Neuronal stem cell (in vitro differentiated cells): ENCODE measurements around the gene N4BP2L2.
"Not testable (repeated sequence)": the region's sequence is repeated elsewhere in the genome, so short reads cannot be mapped to it uniquely, and the experiment has no call there.

Experiments
- DNase-seq: peaks from one replicate; pipeline ENCODE4 v3.0.0-alpha.2; 2013; ENCODE audit warnings: low spot score
- H2AFZ ChIP-seq: one replicate; pipeline ENCODE4 v1.6.1; 2013; ENCODE audit warnings: mild to moderate bottlenecking, low read length, inconsistent platforms
- H2AK5ac ChIP-seq: 2 replicates; pipeline ENCODE4 v1.6.1; 2013; ENCODE audit warnings: low read depth, mild to moderate bottlenecking, inconsistent platforms, low read length, moderate library complexity, mixed read lengths
- H2BK120ac ChIP-seq: 2 replicates; pipeline ENCODE4 v1.6.1; 2013; ENCODE audit warnings: low read depth, mild to moderate bottlenecking, inconsistent platforms, low read length, moderate library complexity, mixed read lengths
- H2BK12ac ChIP-seq: one replicate; pipeline ENCODE4 v1.6.1; 2013; ENCODE audit warnings: low read length, inconsistent platforms
- H2BK15ac ChIP-seq: 2 replicates; pipeline ENCODE4 v1.6.1; 2013; ENCODE audit warnings: mild to moderate bottlenecking, low read length, inconsistent platforms, mixed read lengths
- H2BK5ac ChIP-seq: one replicate; pipeline ENCODE4 v1.6.1; 2013; ENCODE audit warnings: inconsistent platforms, mild to moderate bottlenecking, low read length, moderate library complexity
- H3K14ac ChIP-seq: one replicate; pipeline ENCODE4 v1.6.1; 2013; ENCODE audit warnings: low read length, inconsistent platforms
- H3K18ac ChIP-seq: 2 replicates; pipeline ENCODE4 v1.6.1; 2013; ENCODE audit warnings: low read length, inconsistent platforms
- H3K23ac ChIP-seq: 2 replicates; pipeline ENCODE4 v1.6.1; 2013; ENCODE audit warnings: low read depth, mild to moderate bottlenecking, mixed read lengths, low read length, inconsistent platforms; ENCODE audit not compliant: poor library complexity
- H3K27ac ChIP-seq: replicated peaks from 3 replicates; pipeline ENCODE4 v1.5.1; 2013; ENCODE audit warnings: low read length, inconsistent platforms
- H3K27me3 ChIP-seq, 3 experiments: 2 replicates each; pipeline ENCODE4 v1.6.1; 2013; ENCODE audit warnings: low read length in 3 of 3, mild to moderate bottlenecking in 2 of 3, inconsistent platforms in 1 of 3, low read depth in 1 of 3, mixed read lengths in 1 of 3, moderate library complexity in 1 of 3; ENCODE audit not compliant: control insufficient read depth in 3 of 3, insufficient read depth in 3 of 3
- H3K36me3 ChIP-seq, 2 donors: replicated peaks in 1 of 2; 2 replicates each; pipeline ENCODE4 v1.6.1; 2013; ENCODE audit warnings: low read length in 2 of 2; ENCODE audit not compliant: control insufficient read depth in 2 of 2, insufficient read depth in 2 of 2
- H3K4ac ChIP-seq: 2 replicates; pipeline ENCODE4 v1.6.1; 2013; ENCODE audit warnings: inconsistent platforms, mild to moderate bottlenecking, low read length, moderate library complexity
- H3K4me1 ChIP-seq, 2 donors: 1 replicate in 1 of 2; 2 replicates in 1 of 2; pipeline ENCODE4 v1.6.1; 2013; ENCODE audit warnings: low read length in 2 of 2, low read depth in 1 of 2; ENCODE audit not compliant: control insufficient read depth in 2 of 2, insufficient read depth in 1 of 2
- H3K4me2 ChIP-seq: one replicate; pipeline ENCODE4 v1.6.1; 2013; ENCODE audit warnings: mild to moderate bottlenecking, low read length, inconsistent platforms; ENCODE audit not compliant: insufficient read depth, poor library complexity, severe bottlenecking
- H3K4me3 ChIP-seq, 2 donors: 2 replicates each; pipeline ENCODE4 v1.5.1; 2013; ENCODE audit warnings: low read length in 2 of 2, mild to moderate bottlenecking in 2 of 2, inconsistent platforms in 1 of 2, moderate library complexity in 1 of 2
- H3K79me1 ChIP-seq: one replicate; pipeline ENCODE4 v1.6.1; 2013; ENCODE audit warnings: low read depth, mild to moderate bottlenecking, inconsistent platforms, low read length, moderate library complexity
- H3K9ac ChIP-seq: one replicate; pipeline ENCODE4 v1.6.1; 2013; ENCODE audit warnings: mild to moderate bottlenecking, low read depth, low read length, inconsistent platforms; ENCODE audit not compliant: poor library complexity
- H3K9me3 ChIP-seq, 2 donors: replicated peaks in 1 of 2; 2 replicates each; pipeline versions ENCODE3 to v1.6.1; 2013; ENCODE audit warnings: low read length in 2 of 2, mild to moderate bottlenecking in 2 of 2, inconsistent platforms in 1 of 2, low read depth in 1 of 2, mixed read lengths in 1 of 2, moderate library complexity in 1 of 2; ENCODE audit not compliant: control insufficient read depth in 2 of 2, insufficient read depth in 1 of 2
- H4K8ac ChIP-seq: one replicate; pipeline ENCODE4 v1.6.1; 2013; ENCODE audit warnings: low read depth, mild to moderate bottlenecking, inconsistent platforms, low read length, moderate library complexity
- H4K91ac ChIP-seq: one replicate; pipeline ENCODE4 v1.6.1; 2013; ENCODE audit warnings: low read length, low read depth, mild to moderate bottlenecking, inconsistent platforms; ENCODE audit not compliant: poor library complexity
- WGBS, 2 donors: extraction: QIAGEN DNeasy Blood & Tissue Kit; methylation state at CpG; one replicate each; pipeline ENCODE4 v1.1.7; 2013; ENCODE audit warnings: missing lambda C conversion rate in 2 of 2, mixed read lengths in 1 of 2; ENCODE audit not compliant: insufficient read length in 2 of 2, insufficient replicate concordance in 1 of 2; ENCODE audit errors: extremely low coverage in 2 of 2; 5-methylcytosine and 5-hydroxymethylcytosine counted together

Gene N4BP2L2

GRCh38 chr13:32581177-32581786, 42.7 kb upstream of the N4BP2L2 start:
- H4K91ac ChIP-seq: no peak overlapping the region
- no peak overlapping the region for H4K8ac ChIP-seq
- no peak overlapping the region for H2AK5ac ChIP-seq
- no peak overlapping the region for H3K14ac ChIP-seq
- H3K9me3 ChIP-seq: peaks cover 0 to 6% of the 10 kb centered on the region in 2 donors
- H2AFZ ChIP-seq: no peak overlapping the region
- no peak overlapping the region for H3K4ac ChIP-seq
- no peak overlapping the region for H3K4me2 ChIP-seq
- no peaks in the 10 kb centered on the region for H3K27me3 ChIP-seq
- H3K4me1 ChIP-seq: peaks cover 0 to 2% of the 10 kb centered on the region in 2 donors
- DNase-seq: no peak
- no peaks in the 10 kb centered on the region for H3K79me1 ChIP-seq
- no peak overlapping the region for H3K27ac ChIP-seq
- no peak overlapping the region for H2BK5ac ChIP-seq
- no peak overlapping the region for H3K18ac ChIP-seq
- no peak overlapping the region for H3K9ac ChIP-seq
- no peak overlapping the region for H2BK15ac ChIP-seq
- H2BK120ac ChIP-seq: no peak overlapping the region
- no peak overlapping the region for H2BK12ac ChIP-seq
- WGBS, 2 donors: no CpG with 5 or more reads among the region's 3 CpGs
- no peak overlapping the region for H3K23ac ChIP-seq
- H3K4me3 ChIP-seq: no peak overlapping the region
- H3K36me3 ChIP-seq: no peaks in the 10 kb centered on the region

DNA sequence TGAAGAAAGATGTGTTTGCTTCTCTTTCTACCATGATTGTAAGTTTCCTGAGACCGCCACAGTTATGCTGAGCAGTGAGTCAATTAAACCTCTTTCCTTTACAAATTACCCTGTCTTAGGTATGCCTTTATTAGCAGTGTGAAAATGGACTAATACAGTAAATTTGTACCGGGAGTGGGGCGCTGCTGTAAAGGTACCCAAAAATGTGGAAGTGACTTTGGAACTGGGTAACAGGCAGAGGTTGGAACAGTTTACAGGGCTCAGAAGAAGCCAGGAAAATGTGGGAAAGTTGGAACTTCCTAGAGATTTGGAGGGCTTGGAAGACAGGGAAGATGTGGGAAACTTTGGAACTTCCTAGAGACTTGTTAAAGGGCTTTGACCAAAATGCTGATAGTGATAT, 38.4 kb upstream of the N4BP2L2 start:
- H3K18ac ChIP-seq: no peak overlapping the region
- no peak overlapping the region for H3K27ac ChIP-seq
- H3K36me3 ChIP-seq: no peaks in the 10 kb centered on the region
- H3K79me1 ChIP-seq: no peaks in the 10 kb centered on the region
- H2AFZ ChIP-seq: no peak overlapping the region
- H3K9ac ChIP-seq: no peak overlapping the region
- H3K9me3 ChIP-seq: peaks cover 0 to 6% of the 10 kb centered on the region in 2 donors
- H3K27me3 ChIP-seq: no peaks in the 10 kb centered on the region
- H4K91ac ChIP-seq: no peak overlapping the region
- DNase-seq: no peak
- H3K23ac ChIP-seq: no peak overlapping the region
- no peak overlapping the region for H2AK5ac ChIP-seq
- H2BK5ac ChIP-seq: no peak overlapping the region
- H2BK15ac ChIP-seq: no peak overlapping the region
- WGBS, 2 donors: no CpG with 5 or more reads among the region's 3 CpGs
- no peak overlapping the region for H3K4me2 ChIP-seq
- no peak overlapping the region for H2BK120ac ChIP-seq
- H3K14ac ChIP-seq: no peak overlapping the region
- no peak overlapping the region for H4K8ac ChIP-seq
- H3K4ac ChIP-seq: no peak overlapping the region
- no peak overlapping the region for H3K4me3 ChIP-seq
- H2BK12ac ChIP-seq: no peak overlapping the region
- H3K4me1 ChIP-seq: no peaks in the 10 kb centered on the region

DNA sequence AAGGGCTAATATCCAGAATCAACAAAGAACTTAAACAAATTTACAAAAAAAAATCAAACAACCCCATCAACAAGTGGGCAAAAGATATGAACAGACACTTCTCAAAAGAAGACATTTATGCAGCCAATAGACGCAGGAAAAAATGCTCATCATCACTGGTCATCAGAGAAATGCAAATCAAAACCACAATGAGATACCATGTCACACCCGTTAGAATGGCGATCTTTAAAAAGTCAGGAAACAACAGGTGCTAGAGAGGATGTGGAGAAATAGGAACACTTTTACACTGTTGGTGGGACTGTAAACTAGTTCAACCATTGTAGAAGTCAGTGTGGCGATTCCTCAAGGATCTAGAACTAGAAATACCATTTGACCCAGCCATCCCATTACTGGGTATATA, 37.1 kb upstream of the N4BP2L2 start:
- H2AK5ac ChIP-seq, H3K18ac ChIP-seq, H3K36me3 ChIP-seq, H4K91ac ChIP-seq, H3K79me1 ChIP-seq, H3K4ac ChIP-seq, H3K4me1 ChIP-seq, H3K9ac ChIP-seq, H3K4me2 ChIP-seq, H3K14ac ChIP-seq, H4K8ac ChIP-seq, H2BK120ac ChIP-seq, H2BK12ac ChIP-seq, H3K4me3 ChIP-seq, H3K27ac ChIP-seq, H2AFZ ChIP-seq, H3K23ac ChIP-seq, H2BK5ac ChIP-seq, H2BK15ac ChIP-seq, DNase-seq, H3K27me3 ChIP-seq, H3K9me3 ChIP-seq: not testable (repeated sequence)
- no CpG with 5 or more reads among the region's 4 CpGs for WGBS, 2 donors

DNA sequence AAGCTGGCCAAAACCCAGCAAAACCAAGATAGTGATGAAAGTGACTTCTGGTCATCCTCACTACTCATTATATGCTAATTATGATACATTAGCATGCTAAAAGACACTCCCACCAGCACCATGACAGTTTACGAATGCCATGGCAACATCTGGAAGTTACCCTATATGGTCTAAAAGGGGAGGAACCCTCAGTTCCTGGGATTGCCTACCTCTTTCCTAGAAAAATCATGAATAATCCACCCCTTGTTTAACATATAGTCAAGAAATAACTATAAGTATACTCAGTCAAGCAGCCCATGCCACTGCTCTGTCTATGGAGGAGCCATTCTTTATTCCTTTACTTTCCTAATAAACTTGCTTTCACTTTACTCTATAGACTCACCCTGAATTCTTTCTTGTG, 22.2 kb upstream of the N4BP2L2 start:
- not testable (repeated sequence) for H2BK12ac ChIP-seq, H4K91ac ChIP-seq, H3K4me3 ChIP-seq, H3K27ac ChIP-seq, H3K9ac ChIP-seq, H3K4me1 ChIP-seq, H3K4me2 ChIP-seq, H3K36me3 ChIP-seq, H3K14ac ChIP-seq, H3K4ac ChIP-seq, H3K27me3 ChIP-seq, DNase-seq, H2AFZ ChIP-seq, H2AK5ac ChIP-seq, H3K79me1 ChIP-seq, H3K9me3 ChIP-seq, H2BK15ac ChIP-seq, H3K23ac ChIP-seq, H2BK120ac ChIP-seq, H4K8ac ChIP-seq, H2BK5ac ChIP-seq, H3K18ac ChIP-seq
- WGBS, 2 donors: no CpG with 5 or more reads among the region's 1 CpG
